HEK293T (cell line): ENCODE results near the gene FKBP1B.

Source experiments
- ARNT ChIP-seq: fragments of 450-650 bp; IDR thresholded peaks from 2 replicates; pipeline ENCODE4 v1.6.1; 2017; ENCODE audit warnings: mild to moderate bottlenecking
- BHLHE40 ChIP-seq: fragments of 450-650 bp; IDR thresholded peaks from 2 replicates; pipeline ENCODE4 v1.6.1; 2016; ENCODE audit warnings: mild to moderate bottlenecking, moderate library complexity, borderline replicate concordance
- ELF4 ChIP-seq: fragments of 450-650 bp; IDR thresholded peaks from 2 replicates; pipeline ENCODE4 v1.6.1; 2017; ENCODE audit warnings: antibody characterized with exemption
- FOXA1 ChIP-seq: fragments of 450-650 bp; IDR thresholded peaks from 2 replicates; pipeline ENCODE4 v1.6.1; 2016; ENCODE audit warnings: mild to moderate bottlenecking
- FOXK2 ChIP-seq: fragments of 450-650 bp; IDR thresholded peaks from 2 replicates; pipeline ENCODE4 v1.6.1; 2016; ENCODE audit warnings: mild to moderate bottlenecking
- FOXM1 ChIP-seq: fragments of 450-650 bp; IDR thresholded peaks from 2 replicates; pipeline ENCODE4 v1.6.1; 2017; ENCODE audit warnings: mild to moderate bottlenecking, borderline replicate concordance
- HDGF ChIP-seq: fragments of 450-650 bp; IDR thresholded peaks from 2 replicates; pipeline ENCODE4 v1.6.1; 2017; ENCODE audit warnings: antibody characterized with exemption, borderline replicate concordance
- L3MBTL2 ChIP-seq: fragments of 450-650 bp; conservative IDR thresholded peaks from 2 replicates; pipeline ENCODE4 v1.6.1; 2016; ENCODE audit warnings: mild to moderate bottlenecking
- NFRKB ChIP-seq: fragments of 450-650 bp; IDR thresholded peaks from 2 replicates; pipeline ENCODE4 v1.6.1; 2016; ENCODE audit warnings: mild to moderate bottlenecking, moderate library complexity
- SP1 ChIP-seq: fragments of 450-650 bp; IDR thresholded peaks from 2 replicates; pipeline ENCODE4 v1.6.1; 2017
- SUZ12 ChIP-seq: fragments of 450-650 bp; IDR thresholded peaks from 2 replicates; pipeline ENCODE4 v1.6.1; 2016; ENCODE audit warnings: mild to moderate bottlenecking
- TARDBP ChIP-seq: fragments of 450-650 bp; IDR thresholded peaks from 2 replicates; pipeline ENCODE4 v1.6.1; 2016
- ZNF384 ChIP-seq: fragments of 450-650 bp; IDR thresholded peaks from 2 replicates; pipeline ENCODE4 v1.6.1; 2016
- TF ChIP-seq, protein P1 (sequence below): fragments of 450-650 bp; IDR thresholded peaks from 2 replicates; pipeline ENCODE4 v1.6.1; 2016

- TF ChIP-seq ELF4 = no peak
- TF ChIP-seq TARDBP = no peak
- no peak for TF ChIP-seq NFRKB
- TF ChIP-seq, protein P1, sequence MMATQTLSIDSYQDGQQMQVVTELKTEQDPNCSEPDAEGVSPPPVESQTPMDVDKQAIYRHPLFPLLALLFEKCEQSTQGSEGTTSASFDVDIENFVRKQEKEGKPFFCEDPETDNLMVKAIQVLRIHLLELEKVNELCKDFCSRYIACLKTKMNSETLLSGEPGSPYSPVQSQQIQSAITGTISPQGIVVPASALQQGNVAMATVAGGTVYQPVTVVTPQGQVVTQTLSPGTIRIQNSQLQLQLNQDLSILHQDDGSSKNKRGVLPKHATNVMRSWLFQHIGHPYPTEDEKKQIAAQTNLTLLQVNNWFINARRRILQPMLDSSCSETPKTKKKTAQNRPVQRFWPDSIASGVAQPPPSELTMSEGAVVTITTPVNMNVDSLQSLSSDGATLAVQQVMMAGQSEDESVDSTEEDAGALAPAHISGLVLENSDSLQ = no peak
- no peak for TF ChIP-seq FOXM1
- no peak for TF ChIP-seq ARNT
- TF ChIP-seq FOXK2 = no peak
- no peak for TF ChIP-seq L3MBTL2
- TF ChIP-seq BHLHE40 = no peak
- TF ChIP-seq SP1 = no peak
- no peak for TF ChIP-seq SUZ12
- no peak for TF ChIP-seq FOXA1
- no peak for TF ChIP-seq HDGF
- TF ChIP-seq ZNF384 = no peak
Measured at GRCh38 chr2:24080701-24081100, 31.2 kb downstream of the FKBP1B start.
